Calu3 (cell line): ENCODE data around the gene MISP. TPM values are rescaled to one million over a fixed set of nuclear protein-coding genes. Genes with fewer than 3 reads are reported as not detected.

Source experiments
- BruUV-seq: library from RNA; stranded (reverse); fragments of 400-500 nt; replicated peaks from 2 replicates; lab custom pipeline; 2021; lab: Mats Ljungman, UMichigan
- CTCF ChIA-PET: fragments of 300-600 bp; sonication (Branson Sonifier 250); formaldehyde crosslinking; loops from one replicate; lab custom pipeline; 2022; ENCODE audit warnings: antibody characterized with exemption; lab: Charles Lee
- DNase-seq: peaks from one replicate; pipeline ENCODE4 v3.0.0; 2022
- H3K27ac Mint-ChIP-seq: one replicate; pipeline ENCODE4 v1.8.0; 2022; ENCODE audit warnings: mixed read lengths; ENCODE audit not compliant: unreplicated experiment
- H3K27me3 Mint-ChIP-seq: one replicate; pipeline ENCODE4 v1.8.0; 2022; ENCODE audit warnings: mixed read lengths; ENCODE audit not compliant: unreplicated experiment
- H3K36me3 Mint-ChIP-seq: one replicate; pipeline ENCODE4 v1.8.0; 2022; ENCODE audit warnings: mild to moderate bottlenecking, moderate library complexity, mixed read lengths; ENCODE audit not compliant: insufficient read depth, unreplicated experiment
- H3K4me1 Mint-ChIP-seq: one replicate; pipeline ENCODE4 v1.8.0; 2022; ENCODE audit warnings: mild to moderate bottlenecking, low read depth, mixed read lengths; ENCODE audit not compliant: unreplicated experiment
- H3K4me3 Mint-ChIP-seq: one replicate; pipeline ENCODE4 v1.8.0; 2022; ENCODE audit warnings: mild to moderate bottlenecking, low read depth, moderate library complexity, mixed read lengths; ENCODE audit not compliant: unreplicated experiment
- H3K9me3 Mint-ChIP-seq: one replicate; pipeline ENCODE4 v1.8.0; 2022; ENCODE audit warnings: low read depth, mixed read lengths; ENCODE audit not compliant: unreplicated experiment
- intact Hi-C: fragments of 100-400 bp; cut with micrococcal nuclease; formaldehyde crosslinking; loops from one replicate; pipeline ENCODE4 v1.10.0; 2022; ENCODE audit not compliant: unreplicated experiment
- total RNA-seq: library from RNA; stranded (reverse); gene quantifications from 2 replicates; pipeline ENCODE4 v1.2.3, GENCODE V29; 2022
- TF ChIP-seq, protein P1 (sequence below): fragments of 200-600 bp; IDR thresholded peaks from one replicate; pipeline ENCODE4 v1.8.0; 2022; ENCODE audit warnings: antibody characterized with exemption; ENCODE audit not compliant: unreplicated experiment

MISP gene
- total RNA-seq, 1 experiment from 2014 or later, result 73.9 TPM

- BruUV-seq, result no TSS peak
- TF ChIP-seq, protein P1, sequence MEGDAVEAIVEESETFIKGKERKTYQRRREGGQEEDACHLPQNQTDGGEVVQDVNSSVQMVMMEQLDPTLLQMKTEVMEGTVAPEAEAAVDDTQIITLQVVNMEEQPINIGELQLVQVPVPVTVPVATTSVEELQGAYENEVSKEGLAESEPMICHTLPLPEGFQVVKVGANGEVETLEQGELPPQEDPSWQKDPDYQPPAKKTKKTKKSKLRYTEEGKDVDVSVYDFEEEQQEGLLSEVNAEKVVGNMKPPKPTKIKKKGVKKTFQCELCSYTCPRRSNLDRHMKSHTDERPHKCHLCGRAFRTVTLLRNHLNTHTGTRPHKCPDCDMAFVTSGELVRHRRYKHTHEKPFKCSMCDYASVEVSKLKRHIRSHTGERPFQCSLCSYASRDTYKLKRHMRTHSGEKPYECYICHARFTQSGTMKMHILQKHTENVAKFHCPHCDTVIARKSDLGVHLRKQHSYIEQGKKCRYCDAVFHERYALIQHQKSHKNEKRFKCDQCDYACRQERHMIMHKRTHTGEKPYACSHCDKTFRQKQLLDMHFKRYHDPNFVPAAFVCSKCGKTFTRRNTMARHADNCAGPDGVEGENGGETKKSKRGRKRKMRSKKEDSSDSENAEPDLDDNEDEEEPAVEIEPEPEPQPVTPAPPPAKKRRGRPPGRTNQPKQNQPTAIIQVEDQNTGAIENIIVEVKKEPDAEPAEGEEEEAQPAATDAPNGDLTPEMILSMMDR, result no peak
- peak within 1 kb of the TSS; percentile 77 for H3K4me3 Mint-ChIP-seq
- peak; percentile 96 for DNase-seq
- H3K27ac Mint-ChIP-seq, result peak within 1 kb of the TSS; percentile 94
- intact Hi-C loops, result no loop called here
- H3K4me1 Mint-ChIP-seq, result peaks cover 10% of the 10 kb centered on the region
- H3K36me3 Mint-ChIP-seq, result peaks cover 53% of the 10 kb centered on the region
- no peaks in the 10 kb centered on the region for H3K27me3 Mint-ChIP-seq
- no peaks in the 10 kb centered on the region for H3K9me3 Mint-ChIP-seq
- CTCF ChIA-PET, result interaction anchor here (0.6 kb wide), 1 partner anchor 981 kb away, joined by 3 read pairs; no protein-coding TSS in a partner anchor
Measured at GRCh38 chr19:796692-797527, 46.0 kb downstream of the MISP start, which contains the start of gene PTBP1. TSS of gene PTBP1 (plus strand) at chr19:797452. CDS start at chr19:797498, 46 bp downstream.

- Mint-ChIP-seq H3K4me3 (peak overlapping the region; percentile 77), H3K27me3 (no peaks in the 10 kb centered on the region), H3K27ac (peak overlapping the region; percentile 73), H3K36me3 (peaks cover 58% of the 10 kb centered on the region), H3K9me3 (no peaks in the 10 kb centered on the region), H3K4me1 (peaks cover 10% of the 10 kb centered on the region)
- TF ChIP-seq, protein P1, result no peak
- intact Hi-C loops, result no loop called here
- no TSS peak for BruUV-seq
- CTCF ChIA-PET, result no interaction called here
- peak; percentile 90 for DNase-seq
Measured at GRCh38 chr19:797528-798414, 46.9 kb downstream of the MISP start.

- no TSS peak for BruUV-seq
- peaks cover 62% of the 10 kb centered on the region for H3K36me3 Mint-ChIP-seq
- CTCF ChIA-PET, result interaction anchor here (1.0 kb wide), 1 partner anchor 15 kb away, joined by 3 read pairs; no protein-coding TSS in a partner anchor
Measured at GRCh38 chr19:798415-799075, 47.6 kb downstream of the MISP start.

More at GRCh38 chr19:798415-799075, 47.6 kb downstream of the MISP start:
- peaks cover 10% of the 10 kb centered on the region for H3K4me1 Mint-ChIP-seq
- peak overlapping the region; percentile 73 for H3K27ac Mint-ChIP-seq
- peak overlapping the region; percentile 77 for H3K4me3 Mint-ChIP-seq
- H3K27me3 Mint-ChIP-seq, result no peaks in the 10 kb centered on the region
- intact Hi-C loops, result no loop called here
- TF ChIP-seq, protein P1, result no peak
- DNase-seq, result no peak
- H3K9me3 Mint-ChIP-seq, result no peaks in the 10 kb centered on the region
